GM12873 (cell line): ENCODE data around the gene TAOK1.

Experiments
- CTCF ChIP-seq: IDR thresholded peaks from 2 replicates; pipeline ENCODE4 v1.5.1; 2012; ENCODE audit warnings: low read depth, mild to moderate bottlenecking, moderate library complexity, low read length, control low read depth; ENCODE audit not compliant: insufficient read depth; ENCODE audit errors: missing control alignments

Gene TAOK1

DNA sequence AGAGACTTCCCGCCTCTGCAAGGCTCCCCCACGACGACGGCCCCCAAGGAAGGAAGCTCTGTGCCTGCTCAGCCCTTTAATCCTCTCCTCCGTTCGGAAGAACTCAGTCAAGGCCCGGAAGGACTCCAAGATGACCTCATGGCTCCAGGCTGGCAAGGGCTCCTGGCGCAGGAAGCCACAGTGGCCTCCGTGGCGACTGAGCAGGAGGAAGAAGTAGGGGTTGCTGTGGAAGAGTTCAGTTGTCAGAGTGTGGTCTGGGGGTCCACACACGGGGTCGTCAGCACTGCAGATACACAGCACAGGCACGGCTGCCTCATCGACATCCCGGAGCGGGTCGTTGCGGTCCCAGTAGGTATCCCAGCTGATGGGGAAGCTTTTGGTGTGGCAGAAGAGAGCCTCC is 172.5 kb downstream of the TAOK1 start:
- no peak for TF ChIP-seq CTCF

- no peak for TF ChIP-seq CTCF
Measured at GRCh38 chr17:29563816-29564215, 173.7 kb downstream of the TAOK1 start.

DNA sequence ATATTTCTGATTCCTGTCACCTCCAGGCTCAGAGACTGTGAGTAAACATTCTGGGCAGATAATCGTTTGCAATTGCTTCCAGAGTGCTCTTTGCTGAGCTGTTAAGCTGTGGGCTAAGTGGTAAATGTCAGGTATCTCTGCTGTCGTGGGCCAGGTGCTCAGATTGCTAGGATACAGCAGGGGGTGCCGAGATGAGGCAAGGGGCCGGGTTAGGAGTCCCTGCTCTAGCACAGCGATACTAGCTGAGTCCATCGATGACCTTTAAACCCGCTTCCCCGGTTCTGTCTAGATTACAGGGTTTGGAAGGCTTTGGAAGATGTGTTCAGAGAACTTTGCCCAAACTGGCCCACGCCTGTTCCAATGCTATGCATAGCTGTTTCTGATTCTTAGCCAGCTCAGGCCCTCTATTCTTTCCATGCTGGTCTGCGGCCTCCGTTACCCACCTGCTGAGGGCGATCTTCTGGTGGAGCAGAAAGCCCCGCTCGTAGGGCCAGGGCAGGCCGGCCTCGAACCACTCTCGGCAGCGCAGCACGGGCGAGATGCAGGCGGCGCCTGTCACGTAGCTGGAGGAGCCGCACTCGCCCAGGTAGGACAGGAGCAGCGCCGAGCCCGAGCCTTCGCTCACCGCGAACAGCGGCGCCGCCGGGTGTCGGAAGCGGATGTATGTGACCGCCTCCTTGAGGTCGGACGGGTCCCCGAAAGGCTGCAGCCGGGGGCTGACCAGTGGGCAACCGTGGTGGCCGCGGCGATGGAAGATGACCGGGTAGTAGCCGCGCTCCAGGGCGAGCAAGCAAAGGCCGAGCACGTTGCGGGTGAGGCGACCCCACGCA is 175.7 kb downstream of the TAOK1 start:
- TF ChIP-seq CTCF = no peak

DNA sequence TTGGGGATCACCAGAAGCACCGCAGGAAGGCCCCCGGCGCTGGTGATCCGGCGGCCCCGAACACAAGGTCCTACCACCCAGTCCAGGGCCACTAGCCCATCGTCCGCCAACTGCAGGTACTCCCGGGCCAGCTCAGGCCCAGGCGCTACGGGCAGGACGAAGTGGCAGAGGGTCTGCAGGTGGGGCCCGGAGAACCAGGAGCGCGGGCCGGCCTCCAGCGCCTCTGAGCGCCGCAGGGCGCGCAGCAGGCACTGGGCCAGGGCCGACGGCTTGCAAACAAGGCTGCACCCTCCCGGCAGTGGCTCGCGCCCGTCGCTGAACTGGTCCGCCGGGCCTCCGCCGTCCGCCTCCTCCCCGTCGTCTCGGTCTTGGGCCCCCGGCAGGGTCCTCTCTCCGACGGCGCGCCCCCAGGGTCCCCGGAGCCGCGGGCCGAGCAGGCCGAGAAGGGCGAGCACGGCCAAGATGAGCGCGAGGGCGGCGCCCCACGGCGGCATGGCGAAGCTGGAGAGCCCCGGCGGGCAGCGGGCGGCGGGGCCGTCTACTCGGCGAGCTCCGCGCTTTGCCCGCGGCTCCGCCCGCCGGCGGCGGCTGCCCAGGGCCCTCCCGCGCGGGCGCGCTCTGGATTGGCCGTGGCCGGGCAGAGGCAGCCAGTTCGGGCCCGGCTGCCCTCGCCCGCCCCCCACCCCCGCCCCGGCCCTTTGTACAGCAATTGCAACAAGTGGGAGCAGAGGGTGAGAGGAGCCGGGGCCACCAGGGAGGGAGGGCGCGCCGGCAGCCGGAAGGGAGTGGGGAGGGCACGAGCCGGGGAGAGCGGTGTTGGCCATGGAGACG is 176.5 kb downstream of the TAOK1 start, which contains the start of gene ABHD15:
TSS of gene ABHD15 (minus strand) at position 565 of the 831 bp plus-strand sequence. CDS start at position 494, 71 bp downstream.
- no peak for TF ChIP-seq CTCF

DNA sequence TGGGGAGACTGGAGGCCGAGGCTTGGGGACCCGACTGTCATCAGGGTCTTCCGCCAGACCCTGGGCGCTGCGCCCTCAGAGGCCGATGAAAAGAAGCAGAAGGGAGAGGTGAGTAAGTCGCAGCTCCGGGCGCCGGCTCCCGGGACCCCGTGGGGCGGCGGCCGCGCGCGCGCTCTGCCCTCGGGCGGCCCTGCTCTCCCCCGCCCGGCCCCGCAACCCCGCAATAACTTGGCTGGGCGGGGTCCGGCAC is 177.1 kb downstream of the TAOK1 start:
- TF ChIP-seq CTCF = no peak

DNA sequence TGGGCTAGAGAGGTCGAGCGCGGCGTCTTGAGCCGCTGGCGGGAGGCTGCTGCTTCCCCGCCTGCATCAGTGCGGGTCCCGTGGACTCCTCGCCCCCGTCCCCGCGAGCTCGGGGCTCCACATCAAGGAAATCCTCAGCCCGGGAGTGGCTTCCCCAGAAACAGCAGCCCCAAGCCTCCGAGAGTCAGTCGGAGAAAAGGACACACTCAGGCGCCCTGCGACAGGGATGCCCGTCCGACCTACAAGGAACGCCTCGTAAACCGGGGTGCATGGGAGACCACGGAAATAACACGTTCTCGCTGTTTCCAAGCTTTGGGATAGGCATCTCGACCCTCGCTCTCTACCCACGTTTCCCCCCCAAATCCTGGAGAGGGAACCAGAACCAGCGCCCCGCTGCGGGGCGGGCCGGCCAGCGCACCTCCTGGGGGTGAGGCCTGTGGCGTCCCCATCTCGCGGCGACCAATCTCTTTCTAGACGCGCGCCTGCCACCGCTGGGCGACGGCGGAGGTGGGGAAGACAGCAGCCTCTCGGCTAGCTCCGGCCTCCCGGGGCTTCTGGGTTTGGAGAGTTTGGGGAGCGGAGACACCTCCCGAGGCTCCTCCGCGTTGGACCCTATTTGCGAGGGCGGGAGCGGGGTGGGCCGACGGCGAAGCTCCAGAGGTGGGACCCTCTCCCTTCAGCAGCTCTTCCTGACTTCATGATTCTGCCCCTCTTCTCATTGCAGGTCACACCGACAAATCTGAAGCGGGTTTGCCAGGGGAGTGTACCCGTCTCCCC is 177.6 kb downstream of the TAOK1 start:
- peak; percentile 58 for TF ChIP-seq CTCF
